Measurements from ENCODE around the gene JADE2. TPM values are rescaled to one million over a fixed set of nuclear protein-coding genes. Genes with fewer than 3 reads are reported as not detected.
A peak's percentile ranks its signal among the peaks of the same experiment; 100 is the strongest.

JADE2 gene
- total RNA-seq, 6 donors from 2014 or later, result 51.5 to 102 (median 69.5) TPM

GRCh38 chr5:134572811-134573210 is 47.3 kb downstream of the JADE2 start:
- peaks cover 23 to 43% (median 33%) of the 10 kb centered on the region in 4 donors for H3K4me1 ChIP-seq
- H3K4me3 ChIP-seq, result no peak overlapping the region
- H3K27ac ChIP-seq, result no peak overlapping the region
- H3K9me3 ChIP-seq, result no peaks in the 10 kb centered on the region
- TF ChIP-seq EP300 (IDR thresholded peaks at IDR 0.05), result no peak
- no peak for TF ChIP-seq POLR2AphosphoS5 (IDR thresholded peaks at IDR 0.05)
- no peak for TF ChIP-seq CTCF (IDR thresholded peaks at IDR 0.05)
- TF ChIP-seq POLR2A (IDR thresholded peaks at IDR 0.05), result no peak
- 92 to 93% methylated on average over 3 to 4 of the region's 4 CpGs for WGBS, 2 donors
- ATAC-seq (ENCODE audit: low FRiP score in 2 of 2), result no peak
- no peak for DNase-seq
- no peaks in the 10 kb centered on the region for H3K27me3 ChIP-seq
- H3K36me3 ChIP-seq, result peaks cover 39 to 89% (median 78%) of the 10 kb centered on the region in 4 donors

GRCh38 chr5:134574521-134574920 is 49.1 kb downstream of the JADE2 start:
- 64 to 83% methylated on average over 3 to 4 of the region's 4 CpGs for WGBS, 2 donors
- no peak for TF ChIP-seq POLR2A (IDR thresholded peaks at IDR 0.05)
- TF ChIP-seq POLR2AphosphoS5 (IDR thresholded peaks at IDR 0.05), result no peak
- TF ChIP-seq CTCF (IDR thresholded peaks at IDR 0.05), result no peak
- TF ChIP-seq EP300 (IDR thresholded peaks at IDR 0.05), result no peak
- Histone ChIP-seq H3K4me3 (no peak overlapping the region), H3K36me3 (peaks cover 50 to 100% (median 87%) of the 10 kb centered on the region in 4 donors), H3K27ac (no peak overlapping the region), H3K27me3 (no peaks in the 10 kb centered on the region), H3K4me1 (peaks cover 7 to 29% (median 20%) of the 10 kb centered on the region in 4 donors), H3K9me3 (no peaks in the 10 kb centered on the region)
- ATAC-seq (ENCODE audit: low FRiP score in 2 of 2) (no peak), DNase-seq (no peak)

GRCh38 chr5:134575316-134575715 is 49.8 kb downstream of the JADE2 start:
- Histone ChIP-seq H3K9me3 (no peaks in the 10 kb centered on the region), H3K27ac (no peak overlapping the region), H3K27me3 (no peaks in the 10 kb centered on the region), H3K4me3 (no peak overlapping the region), H3K36me3 (peaks cover 53 to 100% (median 87%) of the 10 kb centered on the region in 4 donors), H3K4me1 (peaks cover 8 to 28% (median 17%) of the 10 kb centered on the region in 4 donors)
- WGBS, 2 donors, result 83 to 96% methylated on average over 1 to 2 of the region's 2 CpGs
- no peak for TF ChIP-seq EP300 (IDR thresholded peaks at IDR 0.05)
- no peak for DNase-seq
- no peak for ATAC-seq (ENCODE audit: low FRiP score in 2 of 2)

GRCh38 chr5:134576386-134577021 is 51.0 kb downstream of the JADE2 start:
- peak in 1 of 2 donors; percentile 11 for ATAC-seq (ENCODE audit: low FRiP score in 2 of 2)
- no peak for TF ChIP-seq POLR2AphosphoS5 (IDR thresholded peaks at IDR 0.05)
- no peak for DNase-seq
- WGBS, 2 donors, result 80 to 87% methylated on average over 10 to 12 of the region's 12 CpGs
- Histone ChIP-seq H3K9me3 (no peaks in the 10 kb centered on the region), H3K36me3 (peaks cover 53 to 100% (median 79%) of the 10 kb centered on the region in 4 donors), H3K27me3 (no peaks in the 10 kb centered on the region), H3K4me3 (no peak overlapping the region), H3K27ac (peak overlapping the region in 1 of 4 donors; percentile 50), H3K4me1 (peaks cover 8 to 38% (median 25%) of the 10 kb centered on the region in 4 donors)

- ATAC-seq (ENCODE audit: low FRiP score in 2 of 2) (peak in 1 of 2 donors; percentile 42), DNase-seq (no peak)
- no peaks in the 10 kb centered on the region for H3K9me3 ChIP-seq
- H3K4me1 ChIP-seq, result peaks cover 8 to 43% (median 27%) of the 10 kb centered on the region in 4 donors
- peaks cover 48 to 96% (median 73%) of the 10 kb centered on the region in 4 donors for H3K36me3 ChIP-seq
- no peak overlapping the region for H3K4me3 ChIP-seq
- no peaks in the 10 kb centered on the region for H3K27me3 ChIP-seq
- no peak for TF ChIP-seq POLR2A (IDR thresholded peaks at IDR 0.05)
- TF ChIP-seq EP300 (IDR thresholded peaks at IDR 0.05), result no peak
- no peak for TF ChIP-seq CTCF (IDR thresholded peaks at IDR 0.05)
- no peak for TF ChIP-seq POLR2AphosphoS5 (IDR thresholded peaks at IDR 0.05)
- H3K27ac ChIP-seq, result no peak overlapping the region
- 52 to 74% methylated on average over 4 to 10 of the region's 10 CpGs for WGBS, 2 donors
These were observed 51.7 kb downstream of the JADE2 start for GRCh38 chr5:134577022-134577795.

Measured in upper lobe of left lung (tissue), 6 donors.